K562 (cell line): ENCODE measurements around the gene CTSS. TPM values are rescaled to one million over a fixed set of nuclear protein-coding genes. Genes with fewer than 3 reads are reported as not detected.

Experiments used
- ATAC-seq: fragments of 200-7000 bp; cut with Tn5 transposase; 3 replicates; pipeline ENCODE4 v1.9.1; 2020; ENCODE audit warnings: moderate library complexity
- BruUV-seq: library from RNA; stranded (reverse); fragments of 400-500 nt; replicated peaks from 2 replicates; lab custom pipeline; 2021; lab: Mats Ljungman, UMichigan
- CTCF ChIA-PET: fragments of 300-600 bp; formaldehyde crosslinking; extraction: SDS; loops from one replicate; lab custom pipeline; 2021; ENCODE audit warnings: low intra/inter-chr PET ratio; lab: Yijun Ruan, JAX
- POLR2A ChIA-PET: fragments of 300-600, 350-650 bp; sonication (Branson Sonifier 250); formaldehyde crosslinking; extraction: SDS; loops from one replicate; lab custom pipeline; 2021; ENCODE audit warnings: antibody characterized with exemption, inconsistent platforms; lab: Yijun Ruan, JAX
- DNase-seq, 4 experiments: peaks; one replicate each; pipeline versions ENCODE4 v3.0.0 to v3.0.0-alpha.2; 2011 to 2018; ENCODE audit warnings: low spot score in 3 of 4, mixed read lengths in 3 of 4; ENCODE audit errors: extremely low read depth in 1 of 4
- FAIRE-seq: peaks from 2 replicates; lab custom pipeline; 2011; peaks lifted over from hg19 to GRCh38; lab: Jason Lieb, UNC
- H2AFZ ChIP-seq: 2 replicates; pipeline ENCODE4 v1.6.0; 2011; ENCODE audit warnings: low read depth, low read length, control low read depth, inconsistent platforms
- H3K27ac ChIP-seq: fragments of 200-600 bp; 3 replicates; pipeline ENCODE4 v1.8.0; 2011; ENCODE audit warnings: low read depth, mild to moderate bottlenecking, control low read depth, inconsistent platforms, low read length, moderate library complexity, mixed read lengths; ENCODE audit errors: extremely low read depth
- H3K27me3 ChIP-seq, 2 experiments: fragments of 300-600 bp in 1 of 2; 2 replicates in 1 of 2; 3 replicates in 1 of 2; pipeline versions ENCODE4 v1.6.0 to v1.8.0; 2011; ENCODE audit warnings: inconsistent platforms in 2 of 2, low read length in 2 of 2, mild to moderate bottlenecking in 1 of 2, mixed read lengths in 1 of 2, moderate library complexity in 1 of 2; ENCODE audit not compliant: control insufficient read depth in 2 of 2, insufficient read depth in 2 of 2
- H3K36me3 ChIP-seq: fragments of 300-600 bp; 3 replicates; pipeline ENCODE4 v1.8.0; 2011; ENCODE audit warnings: mild to moderate bottlenecking, low read length, inconsistent platforms; ENCODE audit not compliant: control insufficient read depth, insufficient read depth
- H3K4me1 ChIP-seq, 2 experiments: fragments of 200-600 bp in 1 of 2; replicated peaks in 1 of 2; 2 replicates in 1 of 2; 3 replicates in 1 of 2; pipeline versions ENCODE4 v1.5.1 to v1.8.0; 2011; ENCODE audit warnings: inconsistent platforms in 2 of 2, low read length in 2 of 2, mild to moderate bottlenecking in 1 of 2, mixed read lengths in 1 of 2, moderate library complexity in 1 of 2; ENCODE audit not compliant: control insufficient read depth in 2 of 2, insufficient read depth in 2 of 2
- H3K4me2 ChIP-seq: 2 replicates; pipeline ENCODE4 v1.6.1; 2011; ENCODE audit warnings: low read length, control low read depth, inconsistent platforms, mixed read lengths; ENCODE audit not compliant: insufficient read depth
- H3K4me3 ChIP-seq: fragments of 200-600 bp; sonication (generic), shearing (Covaris generic); 2 replicates; pipeline ENCODE4 v1.5.1; 2016; ENCODE audit warnings: control low read depth, inconsistent platforms
- H3K79me2 ChIP-seq: fragments of 200-600 bp; 3 replicates; pipeline ENCODE4 v1.8.0; 2011; ENCODE audit warnings: low read length, inconsistent platforms; ENCODE audit not compliant: control insufficient read depth, insufficient read depth
- H3K9ac ChIP-seq, 2 experiments: 2 replicates each; pipeline versions ENCODE4 v1.6.0 to v1.6.1; 2011; ENCODE audit warnings: low read depth in 2 of 2, low read length in 2 of 2, control low read depth in 1 of 2, inconsistent platforms in 1 of 2, mild to moderate bottlenecking in 1 of 2, mixed read lengths in 1 of 2; ENCODE audit not compliant: insufficient read depth in 1 of 2
- H3K9me1 ChIP-seq: one replicate; pipeline ENCODE4 v1.6.0; 2011; ENCODE audit warnings: inconsistent platforms, mild to moderate bottlenecking, low read length, moderate library complexity; ENCODE audit not compliant: control insufficient read depth, insufficient read depth
- H3K9me3 ChIP-seq: replicated peaks from 2 replicates; pipeline ENCODE4 v1.5.1; 2011; ENCODE audit warnings: low read depth, low read length, inconsistent platforms; ENCODE audit not compliant: control insufficient read depth, insufficient read depth
- H4K20me1 ChIP-seq: replicated peaks from 2 replicates; pipeline ENCODE4 v1.6.1; 2011; ENCODE audit warnings: low read length, inconsistent platforms, mixed read lengths; ENCODE audit not compliant: control insufficient read depth, insufficient read depth
- ARID1B ChIP-seq: fragments of 450-650 bp; IDR thresholded peaks from 2 replicates; pipeline ENCODE4 v1.6.1; 2016; ENCODE audit warnings: antibody characterized with exemption, mild to moderate bottlenecking, inconsistent platforms
- EP400 ChIP-seq: fragments of 450-650 bp; IDR thresholded peaks from 2 replicates; pipeline ENCODE4 v1.6.1; 2017; ENCODE audit warnings: antibody characterized with exemption, mild to moderate bottlenecking, moderate library complexity
- ESRRA ChIP-seq: fragments of 450-650 bp; IDR thresholded peaks from 2 replicates; pipeline ENCODE4 v1.6.1; 2014; ENCODE audit warnings: low read depth, mild to moderate bottlenecking, moderate library complexity, borderline replicate concordance
- FOSL1 ChIP-seq: fragments of 200-800 bp; sonication (Bioruptor generic); conservative IDR thresholded peaks from 2 replicates; pipeline ENCODE4 v1.6.1; 2016; ENCODE audit warnings: missing genetic modification characterization, missing compliant biosample characterization
- KAT7 ChIP-seq: sonication (generic); formaldehyde crosslinking; IDR thresholded peaks from 2 replicates; pipeline ENCODE4 v1.8.0; 2022; ENCODE audit warnings: missing genetic modification reagents, mild to moderate bottlenecking, borderline replicate concordance
- MTF1 ChIP-seq: fragments of 250-450 bp; sonication (Bioruptor Pico); IDR thresholded peaks from 2 replicates; pipeline ENCODE4 v1.9.0; 2021; ENCODE audit warnings: moderate library complexity, mild to moderate bottlenecking, inconsistent platforms, borderline replicate concordance
- PHTF2 ChIP-seq: fragments of 250-450 bp; sonication (Bioruptor Pico); IDR thresholded peaks from 2 replicates; pipeline ENCODE4 v1.5.0; 2021; ENCODE audit warnings: mild to moderate bottlenecking
- RB1 ChIP-seq: fragments of 450-650 bp; IDR thresholded peaks from 2 replicates; pipeline ENCODE4 v1.6.1; 2017; ENCODE audit warnings: low read depth, mild to moderate bottlenecking
- SIN3B ChIP-seq: fragments of 450-650 bp; IDR thresholded peaks from 2 replicates; pipeline ENCODE4 v1.6.1; 2017; ENCODE audit warnings: low read depth, mild to moderate bottlenecking, moderate library complexity
- SMARCE1 ChIP-seq: fragments of 450-650 bp; IDR thresholded peaks from 2 replicates; pipeline ENCODE4 v1.7.1; 2016; ENCODE audit warnings: mild to moderate bottlenecking
- SOX6 ChIP-seq: fragments of 450-650 bp; IDR thresholded peaks from 2 replicates; pipeline ENCODE4 v1.6.1; 2014; ENCODE audit warnings: mild to moderate bottlenecking
- TCF3 ChIP-seq: sonication (generic); formaldehyde crosslinking; IDR thresholded peaks from 2 replicates; pipeline ENCODE4 v1.4.0; 2020; ENCODE audit warnings: mild to moderate bottlenecking, missing genetic modification reagents
- ZFP1 ChIP-seq: fragments of 450-650 bp; formaldehyde crosslinking; IDR thresholded peaks from 2 replicates; pipeline ENCODE4 v1.4.0; 2020; ENCODE audit warnings: mild to moderate bottlenecking, mixed read lengths
- ZNF561 ChIP-seq: fragments of 450-650 bp; formaldehyde crosslinking; conservative IDR thresholded peaks from 2 replicates; pipeline ENCODE4 v1.4.0; 2020; ENCODE audit warnings: mild to moderate bottlenecking, moderate library complexity
- WGBS: fragments of 100-300 bp; shearing (Covaris generic); methylation state at CpG from one replicate; pipeline ENCODE4 v1.1.6; 2016; ENCODE audit warnings: low coverage, mixed read lengths; ENCODE audit not compliant: insufficient coverage; ENCODE audit errors: missing lambda C conversion rate; 5-methylcytosine and 5-hydroxymethylcytosine counted together
- in situ Hi-C: fragments of 300-500 bp; cut with MboI; formaldehyde crosslinking; loops from 4 replicates; pipeline ENCODE4 v1.15.0; 2018; ENCODE audit warnings: inconsistent platforms, mixed read lengths
- intact Hi-C: fragments of 100-400 bp; cut with micrococcal nuclease; formaldehyde crosslinking; loops from 2 replicates; pipeline ENCODE4 v1.14.2; 2022
- polyA plus RNA-seq, 8 experiments: library from polyadenylated mRNA; depleted of rRNA in 4 of 8; stranded (reverse) in 5 of 8; unstranded in 3 of 8; fragments of >200 nt; fragmentation: Nextera tagmentation in 2 of 8; fragmentation: Illumina TruSeq in 1 of 8; extraction: Ambion mirVana in 2 of 8; extraction: Trizol in 1 of 8; gene quantifications; 2 replicates each; pipeline versions ENCODE4 v1.2.1 to v1.2.3, GENCODE V29; 2011 to 2014; ENCODE audit warnings: inconsistent platforms in 1 of 8, missing spikeins in 1 of 8
- total RNA-seq, 7 experiments: library from RNA; depleted of rRNA in 6 of 7; stranded (reverse); fragments of >200 nt in 6 of 7; fragmentation: Illumina TruSeq in 2 of 7; extraction: Trizol in 2 of 7; gene quantifications; 2 replicates each; pipeline versions ENCODE4 v1.2.1 to v1.2.3, GENCODE V29; 2011 to 2021; ENCODE audit warnings: low replicate concordance in 1 of 7
- TF ChIP-seq, protein P1 (sequence below): fragments of 450-650 bp; formaldehyde crosslinking; IDR thresholded peaks from 2 replicates; pipeline ENCODE4 v1.4.0; 2020; ENCODE audit warnings: mild to moderate bottlenecking, mixed read lengths
- TF ChIP-seq, protein P2 (sequence below): fragments of 250-450 bp; sonication (Bioruptor Pico); IDR thresholded peaks from 2 replicates; pipeline ENCODE4 v1.8.0; 2021; ENCODE audit warnings: borderline replicate concordance, mild to moderate bottlenecking, moderate library complexity; ENCODE audit not compliant: poor library complexity, severe bottlenecking

Gene CTSS
- total and polyA plus RNA-seq, 9 of the 15 experiments (the other 6 are each of a cell fraction or from before 2014, with no cell fraction given): 8.6 to 24.9 (median 10.3) TPM

DNA sequence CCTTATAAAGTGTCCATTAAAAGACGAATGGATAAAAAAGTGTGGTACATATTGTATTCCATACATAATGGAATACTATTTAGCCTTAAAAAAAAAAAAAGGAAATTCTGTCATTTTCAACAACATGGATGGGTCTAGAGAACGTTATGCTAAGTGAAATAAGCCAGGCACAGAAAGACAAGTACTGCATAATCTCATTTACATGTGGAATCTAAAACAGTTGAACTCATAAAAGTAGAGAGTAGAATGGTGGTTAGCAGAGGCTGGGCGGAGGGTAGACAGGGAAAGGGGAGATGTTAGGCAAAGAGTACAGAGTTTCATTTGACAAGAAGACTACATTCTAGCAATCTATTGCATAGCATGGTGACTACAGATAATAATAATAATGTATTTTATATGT is 2.6 kb downstream of the CTSS start:
- peaks cover 4 to 15% of the 10 kb centered on the region in 2 experiments; a peak in 4 of 5 replicates for H3K4me1 ChIP-seq
- in situ Hi-C loops (no loop called here), intact Hi-C loops (no loop called here)
- no peak overlapping the region for H3K9ac ChIP-seq
- no peaks in the 10 kb centered on the region for H3K27me3 ChIP-seq
- H3K27ac ChIP-seq: no peak overlapping the region
- H3K4me3 ChIP-seq: no peak overlapping the region
- H4K20me1 ChIP-seq: no peaks in the 10 kb centered on the region
- no TSS peak for BruUV-seq
- no peaks in the 10 kb centered on the region for H3K79me2 ChIP-seq
- H3K4me2 ChIP-seq: no peak overlapping the region
- H3K36me3 ChIP-seq: no peaks in the 10 kb centered on the region
- 46% methylated on average over 3 of the region's 3 CpGs for WGBS
- H3K9me3 ChIP-seq: no peaks in the 10 kb centered on the region
- ChIA-PET POLR2A (interaction anchor here (1.4 kb wide), 1 partner anchor 11 kb away, joined by 4 read pairs; no protein-coding TSS in a partner anchor), CTCF (no interaction called here)
- ATAC-seq: no peak
- TF ChIP-seq FOSL1 (0 out of 2 replicates have a peak, but pooled peaks have one; percentile 1), ZNF561 (CRISPR knock-in tag) (no peak)
- no peak for FAIRE-seq
- H3K9me1 ChIP-seq: no peaks in the 10 kb centered on the region
- no peak overlapping the region for H2AFZ ChIP-seq
- no peak for DNase-seq

DNA sequence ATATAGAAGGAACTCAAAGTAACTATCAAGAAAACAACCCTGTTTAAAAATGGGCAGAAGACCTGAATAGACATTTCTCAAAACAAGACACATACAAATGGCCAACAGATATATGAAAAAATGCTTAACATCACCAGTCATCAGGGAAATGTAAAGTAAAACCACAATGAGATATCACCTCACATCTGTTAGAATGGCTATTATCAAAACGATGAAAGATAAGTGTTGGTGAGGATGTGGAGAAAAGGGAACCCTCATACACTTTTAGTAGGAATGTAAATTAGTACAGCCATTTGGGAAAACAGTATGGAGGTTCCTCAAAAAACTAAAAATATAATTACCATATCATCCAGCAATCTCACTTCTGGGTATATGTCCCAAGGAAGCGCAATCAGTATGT is 3.0 kb downstream of the CTSS start:
- intact Hi-C loops: no loop called here
- TF ChIP-seq SIN3B (no peak), EP400 (0 out of 2 replicates have a peak, but pooled peaks have one; percentile 4), MTF1 (CRISPR knock-in tag) (no peak), ARID1B (peak; percentile 39), TCF3 (CRISPR knock-in tag) (0 out of 2 replicates have a peak, but pooled peaks have one; percentile 27), RB1 (no peak), SMARCE1 (peak; percentile 50; the same call in 1 of the 2 replicates), ZFP1 (CRISPR knock-in tag) (no peak), SOX6 (peak; percentile 62; the same call in 1 of the 2 replicates), PHTF2 (CRISPR knock-in tag) (no peak), KAT7 (CRISPR knock-in tag) (0 out of 2 replicates have a peak, but pooled peaks have one; percentile 28), ESRRA (peak; percentile 38; the same call in 1 of the 2 replicates)
- TF ChIP-seq, protein P1, sequence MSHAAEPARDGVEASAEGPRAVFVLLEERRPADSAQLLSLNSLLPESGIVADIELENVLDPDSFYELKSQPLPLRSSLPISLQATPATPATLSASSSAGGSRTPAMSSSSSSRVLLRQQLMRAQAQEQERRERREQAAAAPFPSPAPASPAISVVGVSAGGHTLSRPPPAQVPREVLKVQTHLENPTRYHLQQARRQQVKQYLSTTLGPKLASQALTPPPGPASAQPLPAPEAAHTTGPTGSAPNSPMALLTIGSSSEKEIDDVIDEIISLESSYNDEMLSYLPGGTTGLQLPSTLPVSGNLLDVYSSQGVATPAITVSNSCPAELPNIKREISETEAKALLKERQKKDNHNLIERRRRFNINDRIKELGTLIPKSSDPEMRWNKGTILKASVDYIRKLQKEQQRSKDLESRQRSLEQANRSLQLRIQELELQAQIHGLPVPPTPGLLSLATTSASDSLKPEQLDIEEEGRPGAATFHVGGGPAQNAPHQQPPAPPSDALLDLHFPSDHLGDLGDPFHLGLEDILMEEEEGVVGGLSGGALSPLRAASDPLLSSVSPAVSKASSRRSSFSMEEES (CRISPR knock-in tag): no peak
- TF ChIP-seq, protein P2, sequence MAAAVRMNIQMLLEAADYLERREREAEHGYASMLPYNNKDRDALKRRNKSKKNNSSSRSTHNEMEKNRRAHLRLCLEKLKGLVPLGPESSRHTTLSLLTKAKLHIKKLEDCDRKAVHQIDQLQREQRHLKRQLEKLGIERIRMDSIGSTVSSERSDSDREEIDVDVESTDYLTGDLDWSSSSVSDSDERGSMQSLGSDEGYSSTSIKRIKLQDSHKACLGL: no peak

More for the DNA sequence above, 3.0 kb downstream of the CTSS start:
- DNase-seq: no peak
- no peaks in the 10 kb centered on the region for H4K20me1 ChIP-seq
- H3K4me2 ChIP-seq: no peak overlapping the region
- WGBS: 42% methylated on average over 2 of the region's 2 CpGs
- H3K9ac ChIP-seq: no peak overlapping the region
- H3K9me3 ChIP-seq: no peaks in the 10 kb centered on the region
- peaks cover 4 to 15% of the 10 kb centered on the region in 2 experiments; a peak in 4 of 5 replicates for H3K4me1 ChIP-seq
- no peak overlapping the region for H3K27ac ChIP-seq
- ChIA-PET POLR2A (no interaction called here), CTCF (no interaction called here)
- no peaks in the 10 kb centered on the region for H3K27me3 ChIP-seq
- H3K9me1 ChIP-seq: no peaks in the 10 kb centered on the region
- no peak for ATAC-seq
- no peak for FAIRE-seq
- in situ Hi-C loops: no loop called here
- no peak overlapping the region for H3K4me3 ChIP-seq
- H3K36me3 ChIP-seq: no peaks in the 10 kb centered on the region
- no TSS peak for BruUV-seq
- no peaks in the 10 kb centered on the region for H3K79me2 ChIP-seq
- H2AFZ ChIP-seq: no peak overlapping the region
